HEK293 (cell line): ENCODE results near the gene CDYL2.

Source experiments
- GFI1B ChIP-seq: fragments of 450-650 bp; formaldehyde crosslinking; IDR thresholded peaks from 2 replicates; pipeline ENCODE4 v1.5.1; 2016; ENCODE audit warnings: missing biosample characterization, missing genetic modification characterization
- YY2 ChIP-seq: fragments of 450-650 bp; formaldehyde crosslinking; IDR thresholded peaks from 2 replicates; pipeline ENCODE4 v1.5.1; 2016; ENCODE audit warnings: missing biosample characterization, missing genetic modification characterization
- ZFP69B ChIP-seq: fragments of 450-650 bp; formaldehyde crosslinking; IDR thresholded peaks from 2 replicates; pipeline ENCODE4 v1.5.1; 2016; ENCODE audit warnings: missing biosample characterization, missing genetic modification characterization
- ZIC2 ChIP-seq: fragments of 450-650 bp; formaldehyde crosslinking; IDR thresholded peaks from 2 replicates; pipeline ENCODE4 v1.5.1; 2016; ENCODE audit warnings: missing biosample characterization, missing genetic modification characterization
- ZNF274 ChIP-seq, 2 experiments: fragments of 200-500 bp in 1 of 2; fragments of 450-650 bp in 1 of 2; sonication (Bioruptor generic) in 1 of 2; formaldehyde crosslinking in 1 of 2; IDR thresholded peaks; 2 replicates each; pipeline versions ENCODE4 v1.5.1 to v1.6.1; 2014 to 2016; ENCODE audit warnings: borderline replicate concordance in 1 of 2, inconsistent platforms in 1 of 2, low read length in 1 of 2, missing biosample characterization in 1 of 2, missing genetic modification characterization in 1 of 2
- ZNF707 ChIP-seq: fragments of 450-650 bp; formaldehyde crosslinking; IDR thresholded peaks from 2 replicates; pipeline ENCODE4 v1.5.1; 2016; ENCODE audit warnings: missing biosample characterization, missing genetic modification characterization
- ZNF792 ChIP-seq: fragments of 450-650 bp; formaldehyde crosslinking; IDR thresholded peaks from 2 replicates; pipeline ENCODE4 v1.5.1; 2016; ENCODE audit warnings: missing biosample characterization, missing genetic modification characterization
- ZSCAN16 ChIP-seq: fragments of 450-650 bp; formaldehyde crosslinking; IDR thresholded peaks from 2 replicates; pipeline ENCODE4 v1.5.1; 2016; ENCODE audit warnings: missing biosample characterization, missing genetic modification characterization
- TF ChIP-seq, protein P1 (sequence below): fragments of 450-650 bp; formaldehyde crosslinking; IDR thresholded peaks from 2 replicates; pipeline ENCODE4 v1.5.1; 2016; ENCODE audit warnings: missing biosample characterization, missing genetic modification characterization, borderline replicate concordance
- TF ChIP-seq, protein P2 (sequence below): fragments of 450-650 bp; formaldehyde crosslinking; IDR thresholded peaks from 2 replicates; pipeline ENCODE4 v1.5.1; 2017; ENCODE audit warnings: missing biosample characterization, missing genetic modification characterization
- TF ChIP-seq, protein P3 (sequence below): sonication (generic); formaldehyde crosslinking; IDR thresholded peaks from 2 replicates; pipeline ENCODE4 v1.8.1; 2022; ENCODE audit warnings: mild to moderate bottlenecking, moderate library complexity, missing genetic modification reagents
- TF ChIP-seq, protein P4 (sequence below): fragments of 450-650 bp; formaldehyde crosslinking; IDR thresholded peaks from 2 replicates; pipeline ENCODE4 v1.5.1; 2016; ENCODE audit warnings: missing biosample characterization, missing genetic modification characterization
- TF ChIP-seq, protein P5 (sequence below): fragments of 450-650 bp; formaldehyde crosslinking; IDR thresholded peaks from 2 replicates; pipeline ENCODE4 v1.5.1; 2016; ENCODE audit warnings: missing biosample characterization, missing genetic modification characterization

DNA sequence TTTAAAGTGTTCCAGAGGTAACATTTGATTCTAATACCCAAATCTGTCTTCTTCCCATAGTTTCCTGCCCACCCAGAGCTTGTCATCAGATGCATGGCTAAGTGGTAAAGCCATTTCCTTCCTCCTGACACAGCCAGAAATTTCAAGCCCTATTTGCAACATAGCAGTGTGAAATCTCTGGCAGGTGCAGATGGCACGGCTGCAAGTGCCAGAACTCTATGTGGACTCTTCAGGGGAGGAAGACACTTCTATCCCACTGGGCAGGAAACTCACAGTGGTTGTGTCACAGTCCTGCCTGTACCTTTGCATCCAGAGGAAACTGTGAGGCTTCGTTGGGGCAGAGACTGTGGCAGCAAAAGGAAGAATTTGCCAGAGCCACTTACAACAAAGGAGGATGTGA lies 250.4 kb downstream of the CDYL2 start:
- TF ChIP-seq, protein P1, sequence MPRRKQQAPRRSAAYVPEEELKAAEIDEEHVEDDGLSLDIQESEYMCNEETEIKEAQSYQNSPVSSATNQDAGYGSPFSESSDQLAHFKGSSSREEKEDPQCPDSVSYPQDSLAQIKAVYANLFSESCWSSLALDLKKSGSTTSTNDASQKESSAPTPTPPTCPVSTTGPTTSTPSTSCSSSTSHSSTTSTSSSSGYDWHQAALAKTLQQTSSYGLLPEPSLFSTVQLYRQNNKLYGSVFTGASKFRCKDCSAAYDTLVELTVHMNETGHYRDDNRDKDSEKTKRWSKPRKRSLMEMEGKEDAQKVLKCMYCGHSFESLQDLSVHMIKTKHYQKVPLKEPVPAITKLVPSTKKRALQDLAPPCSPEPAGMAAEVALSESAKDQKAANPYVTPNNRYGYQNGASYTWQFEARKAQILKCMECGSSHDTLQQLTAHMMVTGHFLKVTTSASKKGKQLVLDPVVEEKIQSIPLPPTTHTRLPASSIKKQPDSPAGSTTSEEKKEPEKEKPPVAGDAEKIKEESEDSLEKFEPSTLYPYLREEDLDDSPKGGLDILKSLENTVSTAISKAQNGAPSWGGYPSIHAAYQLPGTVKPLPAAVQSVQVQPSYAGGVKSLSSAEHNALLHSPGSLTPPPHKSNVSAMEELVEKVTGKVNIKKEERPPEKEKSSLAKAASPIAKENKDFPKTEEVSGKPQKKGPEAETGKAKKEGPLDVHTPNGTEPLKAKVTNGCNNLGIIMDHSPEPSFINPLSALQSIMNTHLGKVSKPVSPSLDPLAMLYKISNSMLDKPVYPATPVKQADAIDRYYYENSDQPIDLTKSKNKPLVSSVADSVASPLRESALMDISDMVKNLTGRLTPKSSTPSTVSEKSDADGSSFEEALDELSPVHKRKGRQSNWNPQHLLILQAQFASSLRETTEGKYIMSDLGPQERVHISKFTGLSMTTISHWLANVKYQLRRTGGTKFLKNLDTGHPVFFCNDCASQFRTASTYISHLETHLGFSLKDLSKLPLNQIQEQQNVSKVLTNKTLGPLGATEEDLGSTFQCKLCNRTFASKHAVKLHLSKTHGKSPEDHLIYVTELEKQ (tag by site-specific recombination), result no peak
- TF ChIP-seq ZNF274 (IDR thresholded peaks at IDR 0.05; ENCODE audit: low read length) (no peak), ZNF274 (tag by site-specific recombination; IDR thresholded peaks at IDR 0.05; ENCODE audit: borderline replicate concordance) (no peak), ZIC2 (tag by site-specific recombination) (no peak), GFI1B (tag by site-specific recombination) (no peak), ZNF707 (tag by site-specific recombination) (no peak), ZFP69B (tag by site-specific recombination) (no peak), YY2 (tag by site-specific recombination) (no peak), ZNF792 (tag by site-specific recombination) (no peak), ZSCAN16 (tag by site-specific recombination) (no peak)
- TF ChIP-seq, protein P2, sequence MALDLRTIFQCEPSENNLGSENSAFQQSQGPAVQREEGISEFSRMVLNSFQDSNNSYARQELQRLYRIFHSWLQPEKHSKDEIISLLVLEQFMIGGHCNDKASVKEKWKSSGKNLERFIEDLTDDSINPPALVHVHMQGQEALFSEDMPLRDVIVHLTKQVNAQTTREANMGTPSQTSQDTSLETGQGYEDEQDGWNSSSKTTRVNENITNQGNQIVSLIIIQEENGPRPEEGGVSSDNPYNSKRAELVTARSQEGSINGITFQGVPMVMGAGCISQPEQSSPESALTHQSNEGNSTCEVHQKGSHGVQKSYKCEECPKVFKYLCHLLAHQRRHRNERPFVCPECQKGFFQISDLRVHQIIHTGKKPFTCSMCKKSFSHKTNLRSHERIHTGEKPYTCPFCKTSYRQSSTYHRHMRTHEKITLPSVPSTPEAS (tag by site-specific recombination), result no peak
- TF ChIP-seq, protein P3, sequence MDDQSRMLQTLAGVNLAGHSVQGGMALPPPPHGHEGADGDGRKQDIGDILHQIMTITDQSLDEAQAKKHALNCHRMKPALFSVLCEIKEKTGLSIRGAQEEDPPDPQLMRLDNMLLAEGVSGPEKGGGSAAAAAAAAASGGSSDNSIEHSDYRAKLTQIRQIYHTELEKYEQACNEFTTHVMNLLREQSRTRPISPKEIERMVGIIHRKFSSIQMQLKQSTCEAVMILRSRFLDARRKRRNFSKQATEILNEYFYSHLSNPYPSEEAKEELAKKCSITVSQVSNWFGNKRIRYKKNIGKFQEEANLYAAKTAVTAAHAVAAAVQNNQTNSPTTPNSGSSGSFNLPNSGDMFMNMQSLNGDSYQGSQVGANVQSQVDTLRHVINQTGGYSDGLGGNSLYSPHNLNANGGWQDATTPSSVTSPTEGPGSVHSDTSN, result no peak
- TF ChIP-seq, protein P4, sequence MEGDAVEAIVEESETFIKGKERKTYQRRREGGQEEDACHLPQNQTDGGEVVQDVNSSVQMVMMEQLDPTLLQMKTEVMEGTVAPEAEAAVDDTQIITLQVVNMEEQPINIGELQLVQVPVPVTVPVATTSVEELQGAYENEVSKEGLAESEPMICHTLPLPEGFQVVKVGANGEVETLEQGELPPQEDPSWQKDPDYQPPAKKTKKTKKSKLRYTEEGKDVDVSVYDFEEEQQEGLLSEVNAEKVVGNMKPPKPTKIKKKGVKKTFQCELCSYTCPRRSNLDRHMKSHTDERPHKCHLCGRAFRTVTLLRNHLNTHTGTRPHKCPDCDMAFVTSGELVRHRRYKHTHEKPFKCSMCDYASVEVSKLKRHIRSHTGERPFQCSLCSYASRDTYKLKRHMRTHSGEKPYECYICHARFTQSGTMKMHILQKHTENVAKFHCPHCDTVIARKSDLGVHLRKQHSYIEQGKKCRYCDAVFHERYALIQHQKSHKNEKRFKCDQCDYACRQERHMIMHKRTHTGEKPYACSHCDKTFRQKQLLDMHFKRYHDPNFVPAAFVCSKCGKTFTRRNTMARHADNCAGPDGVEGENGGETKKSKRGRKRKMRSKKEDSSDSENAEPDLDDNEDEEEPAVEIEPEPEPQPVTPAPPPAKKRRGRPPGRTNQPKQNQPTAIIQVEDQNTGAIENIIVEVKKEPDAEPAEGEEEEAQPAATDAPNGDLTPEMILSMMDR (tag by site-specific recombination), result no peak
- TF ChIP-seq, protein P5, sequence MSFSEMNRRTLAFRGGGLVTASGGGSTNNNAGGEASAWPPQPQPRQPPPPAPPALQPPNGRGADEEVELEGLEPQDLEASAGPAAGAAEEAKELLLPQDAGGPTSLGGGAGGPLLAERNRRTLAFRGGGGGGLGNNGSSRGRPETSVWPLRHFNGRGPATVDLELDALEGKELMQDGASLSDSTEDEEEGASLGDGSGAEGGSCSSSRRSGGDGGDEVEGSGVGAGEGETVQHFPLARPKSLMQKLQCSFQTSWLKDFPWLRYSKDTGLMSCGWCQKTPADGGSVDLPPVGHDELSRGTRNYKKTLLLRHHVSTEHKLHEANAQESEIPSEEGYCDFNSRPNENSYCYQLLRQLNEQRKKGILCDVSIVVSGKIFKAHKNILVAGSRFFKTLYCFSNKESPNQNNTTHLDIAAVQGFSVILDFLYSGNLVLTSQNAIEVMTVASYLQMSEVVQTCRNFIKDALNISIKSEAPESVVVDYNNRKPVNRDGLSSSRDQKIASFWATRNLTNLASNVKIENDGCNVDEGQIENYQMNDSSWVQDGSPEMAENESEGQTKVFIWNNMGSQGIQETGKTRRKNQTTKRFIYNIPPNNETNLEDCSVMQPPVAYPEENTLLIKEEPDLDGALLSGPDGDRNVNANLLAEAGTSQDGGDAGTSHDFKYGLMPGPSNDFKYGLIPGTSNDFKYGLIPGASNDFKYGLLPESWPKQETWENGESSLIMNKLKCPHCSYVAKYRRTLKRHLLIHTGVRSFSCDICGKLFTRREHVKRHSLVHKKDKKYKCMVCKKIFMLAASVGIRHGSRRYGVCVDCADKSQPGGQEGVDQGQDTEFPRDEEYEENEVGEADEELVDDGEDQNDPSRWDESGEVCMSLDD (tag by site-specific recombination), result no peak
